OCI-M2 (cell line): ENCODE results near the gene CRYBG3.

Experiments
- DNase-seq: peaks from one replicate; lab custom pipeline; 2025; ENCODE audit not compliant: unreplicated experiment; lab: John Stamatoyannopoulos, UW

CRYBG3 gene

GRCh38 chr3:97835761-97836160 lies 13.9 kb downstream of the CRYBG3 start:
- DNase-seq = no peak

- DNase-seq = no peak
Observed at GRCh38 chr3:97838393-97838792, 16.6 kb downstream of the CRYBG3 start.

GRCh38 chr3:97839944-97840343 lies 18.1 kb downstream of the CRYBG3 start:
- DNase-seq = no peak

GRCh38 chr3:97841304-97841703 lies 19.5 kb downstream of the CRYBG3 start:
- no peak for DNase-seq

- DNase-seq = no peak
Observed at GRCh38 chr3:97841956-97842355, 20.1 kb downstream of the CRYBG3 start.

- no peak for DNase-seq
Observed at GRCh38 chr3:97848779-97849178, 27.0 kb downstream of the CRYBG3 start.

GRCh38 chr3:97857401-97857800 lies 35.6 kb downstream of the CRYBG3 start:
- no peak for DNase-seq

GRCh38 chr3:97860364-97860763 lies 38.6 kb downstream of the CRYBG3 start:
- DNase-seq = no peak

- DNase-seq = no peak
Observed at GRCh38 chr3:97862582-97862981, 40.8 kb downstream of the CRYBG3 start.

GRCh38 chr3:97863031-97863430 lies 41.2 kb downstream of the CRYBG3 start:
- DNase-seq = no peak

- DNase-seq = no peak
Observed at GRCh38 chr3:97863775-97864174, 42.0 kb downstream of the CRYBG3 start.

- DNase-seq = no peak
Observed at GRCh38 chr3:97871186-97871585, 49.4 kb downstream of the CRYBG3 start.

GRCh38 chr3:97871801-97872524 lies 50.2 kb downstream of the CRYBG3 start:
- DNase-seq = no peak

GRCh38 chr3:97872525-97873042 lies 50.8 kb downstream of the CRYBG3 start:
- DNase-seq = no peak

- no peak for DNase-seq
Observed at GRCh38 chr3:97880267-97880666, 58.5 kb downstream of the CRYBG3 start.

- no peak for DNase-seq
Observed at GRCh38 chr3:97882975-97883598, 61.3 kb downstream of the CRYBG3 start.

GRCh38 chr3:97883736-97884135 lies 61.9 kb downstream of the CRYBG3 start:
- DNase-seq = no peak

- DNase-seq = no peak
Observed at GRCh38 chr3:97884586-97885123, 62.8 kb downstream of the CRYBG3 start.

GRCh38 chr3:97885931-97886824 lies 64.4 kb downstream of the CRYBG3 start:
- no peak for DNase-seq

- no peak for DNase-seq
Observed at GRCh38 chr3:97889814-97890213, 68.0 kb downstream of the CRYBG3 start.

- DNase-seq = no peak
Observed at GRCh38 chr3:97892852-97893251, 71.0 kb downstream of the CRYBG3 start.
